OCI-LY7 (cell line): ENCODE data around the gene COL1A2.

Experiments
- CTCF ChIP-seq: fragments of 200-600 bp; sonication (generic); conservative IDR thresholded peaks from 2 replicates; pipeline ENCODE4 v1.5.1; 2014; ENCODE audit warnings: mild to moderate bottlenecking, antibody characterized with exemption, low read length, moderate library complexity, mixed read lengths
- EZH2phosphoT487 ChIP-seq: fragments of 200-600 bp; sonication (generic); IDR thresholded peaks from 2 replicates; pipeline ENCODE4 v1.6.1; 2018; ENCODE audit warnings: low read depth, borderline replicate concordance, mild to moderate bottlenecking, mixed run types, antibody characterized with exemption, low read length, moderate library complexity, mixed read lengths

GRCh38 chr7:94417901-94418300, 23.2 kb downstream of the COL1A2 start:
- TF ChIP-seq CTCF, result no peak
- no peak for TF ChIP-seq EZH2phosphoT487
